ENCODE measurements around the gene S100A2.

DNA sequence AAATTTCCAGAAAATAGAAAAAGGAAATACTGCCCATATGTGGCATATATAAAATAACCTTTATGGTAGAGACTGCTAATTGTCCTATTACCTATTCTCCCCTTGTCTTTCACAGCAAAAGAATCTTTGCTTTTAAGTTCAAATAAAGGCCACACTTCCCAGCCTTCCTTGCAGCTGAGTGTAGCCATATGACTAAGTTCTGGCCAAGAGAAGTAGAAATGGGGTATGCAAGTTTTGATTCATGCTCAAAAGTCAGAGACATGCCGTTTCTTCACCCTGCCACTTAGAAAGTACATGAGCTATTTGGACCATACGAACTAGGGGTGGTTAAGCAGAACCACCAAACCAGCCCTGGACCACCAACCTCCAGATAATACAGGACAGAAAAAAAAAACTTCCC lies 18.3 kb upstream of the S100A2 start:
- TF ChIP-seq, protein P1, sequence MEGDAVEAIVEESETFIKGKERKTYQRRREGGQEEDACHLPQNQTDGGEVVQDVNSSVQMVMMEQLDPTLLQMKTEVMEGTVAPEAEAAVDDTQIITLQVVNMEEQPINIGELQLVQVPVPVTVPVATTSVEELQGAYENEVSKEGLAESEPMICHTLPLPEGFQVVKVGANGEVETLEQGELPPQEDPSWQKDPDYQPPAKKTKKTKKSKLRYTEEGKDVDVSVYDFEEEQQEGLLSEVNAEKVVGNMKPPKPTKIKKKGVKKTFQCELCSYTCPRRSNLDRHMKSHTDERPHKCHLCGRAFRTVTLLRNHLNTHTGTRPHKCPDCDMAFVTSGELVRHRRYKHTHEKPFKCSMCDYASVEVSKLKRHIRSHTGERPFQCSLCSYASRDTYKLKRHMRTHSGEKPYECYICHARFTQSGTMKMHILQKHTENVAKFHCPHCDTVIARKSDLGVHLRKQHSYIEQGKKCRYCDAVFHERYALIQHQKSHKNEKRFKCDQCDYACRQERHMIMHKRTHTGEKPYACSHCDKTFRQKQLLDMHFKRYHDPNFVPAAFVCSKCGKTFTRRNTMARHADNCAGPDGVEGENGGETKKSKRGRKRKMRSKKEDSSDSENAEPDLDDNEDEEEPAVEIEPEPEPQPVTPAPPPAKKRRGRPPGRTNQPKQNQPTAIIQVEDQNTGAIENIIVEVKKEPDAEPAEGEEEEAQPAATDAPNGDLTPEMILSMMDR (conservative IDR thresholded peaks at IDR 0.05; ENCODE audit: low read depth, low read length) = no peak
- no peak for TF ChIP-seq EZH2 (IDR thresholded peaks at IDR 0.05; ENCODE audit: borderline replicate concordance, low read depth, low read length, poor library complexity, severe bottlenecking)

Measured in A673 (cell line).